Measurements from ENCODE around the gene E2F7. TPM values are rescaled to one million over a fixed set of nuclear protein-coding genes. Genes with fewer than 3 reads are reported as not detected.

E2F7 gene
- total and polyA plus RNA-seq, 2 of the 4 experiments (the other 2 are of a cell fraction) = 6.0 to 8.1 TPM

DNA sequence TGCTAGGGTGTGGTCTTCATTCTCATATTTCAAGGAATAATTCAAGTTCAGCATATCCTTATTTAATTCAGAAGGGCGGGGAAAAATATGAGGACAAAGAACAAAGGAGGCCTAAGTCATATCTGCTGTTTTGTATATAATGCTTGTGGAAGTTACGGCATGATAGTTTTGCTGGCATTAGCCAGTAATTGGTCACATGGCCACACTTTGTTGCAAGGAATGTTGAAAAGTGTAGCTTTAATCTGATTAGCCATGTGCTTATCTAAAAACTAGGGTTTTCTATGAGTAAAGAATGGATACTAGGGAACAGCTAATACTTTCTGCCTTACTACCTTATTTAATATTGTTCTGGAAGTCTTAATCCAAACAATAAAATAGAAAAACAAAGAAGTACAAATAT is 34.4 kb upstream of the E2F7 start:
- Histone ChIP-seq H2BK5ac (ENCODE audit: low read depth, low read length, poor library complexity, severe bottlenecking) (no peak overlapping the region), H4K5ac (ENCODE audit: low read depth, low read length) (no peak overlapping the region), H3K9me1 (ENCODE audit: insufficient read depth, low read length) (peaks cover 5% of the 10 kb centered on the region; the same call in 1 of the 2 replicates), H3K4me1 (ENCODE audit: control insufficient read depth, insufficient read depth, low read length) (peaks cover 3% of the 10 kb centered on the region; the same call in 1 of the 2 replicates), H3K9me3 (ENCODE audit: control insufficient read depth, insufficient read depth, low read length) (no peaks in the 10 kb centered on the region), H4K91ac (ENCODE audit: insufficient read depth, low read depth, low read length) (no peak overlapping the region), H3K27ac (ENCODE audit: insufficient read depth, low read length) (no peak overlapping the region), H3K56ac (ENCODE audit: extremely low read depth, insufficient read depth, low read length) (no peak overlapping the region), H2BK120ac (ENCODE audit: low read depth, low read length) (no peak overlapping the region), H2AK5ac (ENCODE audit: low read depth, low read length) (no peak overlapping the region), H2AK9ac (replicated peaks; ENCODE audit: low read depth, low read length, poor library complexity) (no peak overlapping the region), H3K4me2 (ENCODE audit: low read depth, low read length) (no peak overlapping the region), H3K79me1 (ENCODE audit: low read depth in 1 of 2, low read length in 2 of 2) (no peaks in the 10 kb centered on the region; a peak in 1 of 4 replicates), H3K23ac (ENCODE audit: low read depth, low read length) (no peak overlapping the region), H4K8ac (ENCODE audit: low read depth in 2 of 2, low read length in 2 of 2) (no peak overlapping the region), H2BK15ac (ENCODE audit: low read depth, low read length) (no peak overlapping the region), H3K9ac (ENCODE audit: low read depth, low read length) (no peak overlapping the region), H3K18ac (ENCODE audit: low read depth, low read length) (no peak overlapping the region), H4K20me1 (ENCODE audit: insufficient read depth, low read length) (no peaks in the 10 kb centered on the region), H3K36me3 (ENCODE audit: control insufficient read depth, insufficient read depth, low read length) (no peaks in the 10 kb centered on the region), H2AFZ (replicated peaks; ENCODE audit: low read length, poor library complexity) (no peak overlapping the region), H2BK20ac (ENCODE audit: low read depth, low read length) (no peak overlapping the region), H3K14ac (replicated peaks; ENCODE audit: low read depth, low read length) (no peak overlapping the region), H3K27me3 (ENCODE audit: control insufficient read depth, insufficient read depth, low read length) (no peaks in the 10 kb centered on the region), H3K4me3 (ENCODE audit: insufficient read depth, low read depth, low read length) (no peak overlapping the region), H3K4ac (ENCODE audit: low read depth, low read length) (no peak overlapping the region)
- dilution Hi-C loops (cut with HindIII; ENCODE audit: low sequenced_read_pairs, unreplicated experiment) (no loop called here), intact Hi-C loops (cut with micrococcal nuclease) (loop anchor here (5.0 kb wide), 1 partner anchor 32 kb away; the partner anchor contains the start of gene E2F7), in situ Hi-C loops (cut with MboI; ENCODE audit: low sequenced_read_pairs) (no loop called here)
- DNase-seq = no peak
- WGBS, 2 experiments (ENCODE audit: extremely low coverage in 2 of 2, insufficient read length in 1 of 2) = no CpG with 5 or more reads among the region's 2 CpGs
- ChIA-PET CTCF (no interaction called here), POLR2A (ENCODE audit: unreplicated experiment) (no interaction called here)
- TF ChIP-seq BHLHE40 (IDR thresholded peaks at IDR 0.05; ENCODE audit: low read depth, low read length) (no peak), MAFK (IDR thresholded peaks at IDR 0.05; ENCODE audit: low read depth, low read length) (no peak), SMC3 (IDR thresholded peaks at IDR 0.05; ENCODE audit: low read depth, low read length) (no peak), CEBPB (IDR thresholded peaks at IDR 0.05; ENCODE audit: low read depth, low read length) (no peak), POLR2A (IDR thresholded peaks at IDR 0.05; ENCODE audit: low read depth, low read length) (no peak), RAD21 (IDR thresholded peaks at IDR 0.05; ENCODE audit: low read length) (no peak), FOS (IDR thresholded peaks at IDR 0.05; ENCODE audit: low read depth, low read length) (no peak), CHD1 (IDR thresholded peaks at IDR 0.05; ENCODE audit: low read depth, low read length) (no peak), MAZ (IDR thresholded peaks at IDR 0.05; ENCODE audit: borderline replicate concordance, low read depth, low read length) (no peak), MXI1 (IDR thresholded peaks at IDR 0.05; ENCODE audit: borderline replicate concordance, low read depth, low read length) (no peak), NFE2L2 (IDR thresholded peaks at IDR 0.05; ENCODE audit: low read depth, low read length) (no peak)
- TF ChIP-seq, protein P1, sequence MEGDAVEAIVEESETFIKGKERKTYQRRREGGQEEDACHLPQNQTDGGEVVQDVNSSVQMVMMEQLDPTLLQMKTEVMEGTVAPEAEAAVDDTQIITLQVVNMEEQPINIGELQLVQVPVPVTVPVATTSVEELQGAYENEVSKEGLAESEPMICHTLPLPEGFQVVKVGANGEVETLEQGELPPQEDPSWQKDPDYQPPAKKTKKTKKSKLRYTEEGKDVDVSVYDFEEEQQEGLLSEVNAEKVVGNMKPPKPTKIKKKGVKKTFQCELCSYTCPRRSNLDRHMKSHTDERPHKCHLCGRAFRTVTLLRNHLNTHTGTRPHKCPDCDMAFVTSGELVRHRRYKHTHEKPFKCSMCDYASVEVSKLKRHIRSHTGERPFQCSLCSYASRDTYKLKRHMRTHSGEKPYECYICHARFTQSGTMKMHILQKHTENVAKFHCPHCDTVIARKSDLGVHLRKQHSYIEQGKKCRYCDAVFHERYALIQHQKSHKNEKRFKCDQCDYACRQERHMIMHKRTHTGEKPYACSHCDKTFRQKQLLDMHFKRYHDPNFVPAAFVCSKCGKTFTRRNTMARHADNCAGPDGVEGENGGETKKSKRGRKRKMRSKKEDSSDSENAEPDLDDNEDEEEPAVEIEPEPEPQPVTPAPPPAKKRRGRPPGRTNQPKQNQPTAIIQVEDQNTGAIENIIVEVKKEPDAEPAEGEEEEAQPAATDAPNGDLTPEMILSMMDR (conservative IDR thresholded peaks at IDR 0.05; ENCODE audit: low read depth, low read length) = no peak
- TF ChIP-seq, protein P2, sequence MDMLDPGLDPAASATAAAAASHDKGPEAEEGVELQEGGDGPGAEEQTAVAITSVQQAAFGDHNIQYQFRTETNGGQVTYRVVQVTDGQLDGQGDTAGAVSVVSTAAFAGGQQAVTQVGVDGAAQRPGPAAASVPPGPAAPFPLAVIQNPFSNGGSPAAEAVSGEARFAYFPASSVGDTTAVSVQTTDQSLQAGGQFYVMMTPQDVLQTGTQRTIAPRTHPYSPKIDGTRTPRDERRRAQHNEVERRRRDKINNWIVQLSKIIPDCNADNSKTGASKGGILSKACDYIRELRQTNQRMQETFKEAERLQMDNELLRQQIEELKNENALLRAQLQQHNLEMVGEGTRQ (IDR thresholded peaks at IDR 0.05; ENCODE audit: low read depth, low read length) = no peak
- TF ChIP-seq, protein P3, sequence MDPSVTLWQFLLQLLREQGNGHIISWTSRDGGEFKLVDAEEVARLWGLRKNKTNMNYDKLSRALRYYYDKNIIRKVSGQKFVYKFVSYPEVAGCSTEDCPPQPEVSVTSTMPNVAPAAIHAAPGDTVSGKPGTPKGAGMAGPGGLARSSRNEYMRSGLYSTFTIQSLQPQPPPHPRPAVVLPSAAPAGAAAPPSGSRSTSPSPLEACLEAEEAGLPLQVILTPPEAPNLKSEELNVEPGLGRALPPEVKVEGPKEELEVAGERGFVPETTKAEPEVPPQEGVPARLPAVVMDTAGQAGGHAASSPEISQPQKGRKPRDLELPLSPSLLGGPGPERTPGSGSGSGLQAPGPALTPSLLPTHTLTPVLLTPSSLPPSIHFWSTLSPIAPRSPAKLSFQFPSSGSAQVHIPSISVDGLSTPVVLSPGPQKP (IDR thresholded peaks at IDR 0.05; ENCODE audit: borderline replicate concordance, low read depth, low read length) = no peak
- BruUV-seq (replicated peaks) = no TSS peak
- no peak for ATAC-seq (ENCODE audit: low read depth)

All from IMR-90 (cell line).